Astrocyte of the spinal cord (primary cell): ENCODE data around the gene PXDC1.
"Not testable (repeated sequence)": the region's sequence is repeated elsewhere in the genome, so short reads cannot be mapped to it uniquely, and the experiment has no call there.

Source experiments
- DNase-seq: peaks from one replicate; pipeline ENCODE4 v3.0.0; 2011; ENCODE audit warnings: low read depth, low spot score
- H3K4me3 ChIP-seq: 2 replicates; pipeline ENCODE4 v1.5.1; 2011; ENCODE audit warnings: low read depth, mild to moderate bottlenecking, low read length, moderate library complexity
- in situ Hi-C: cut with HindIII; loops from 2 replicates; pipeline ENCODE4 v1.10.0; 2017; ENCODE audit warnings: low sequenced_read_pairs
- TF ChIP-seq, protein P1 (sequence below): IDR thresholded peaks from 2 replicates; pipeline ENCODE4 v1.5.1; 2012; ENCODE audit warnings: low read depth, mild to moderate bottlenecking, low read length, inconsistent platforms

Gene PXDC1

DNA sequence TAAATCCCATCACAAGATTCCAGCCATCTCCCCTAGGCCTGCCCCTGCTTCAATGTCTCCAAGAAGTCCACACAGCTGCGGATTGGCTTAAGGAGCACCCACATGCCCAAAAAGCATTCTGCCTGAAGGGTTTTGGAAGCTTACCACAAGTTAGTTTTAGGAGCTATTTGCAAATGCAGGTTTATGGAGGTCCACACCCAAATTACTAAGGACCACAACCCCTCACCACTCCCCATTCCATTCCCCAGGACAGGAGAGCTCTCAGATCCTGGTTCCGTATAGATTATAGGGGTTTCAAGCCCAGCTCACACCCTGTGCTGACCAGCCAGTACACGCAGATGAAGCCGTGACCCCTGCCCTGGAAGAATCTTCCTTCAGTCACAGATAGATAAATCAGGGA, 24.3 kb upstream of the PXDC1 start:
- H3K4me3 ChIP-seq, result no peak overlapping the region
- in situ Hi-C loops, result no loop called here
- TF ChIP-seq, protein P1, sequence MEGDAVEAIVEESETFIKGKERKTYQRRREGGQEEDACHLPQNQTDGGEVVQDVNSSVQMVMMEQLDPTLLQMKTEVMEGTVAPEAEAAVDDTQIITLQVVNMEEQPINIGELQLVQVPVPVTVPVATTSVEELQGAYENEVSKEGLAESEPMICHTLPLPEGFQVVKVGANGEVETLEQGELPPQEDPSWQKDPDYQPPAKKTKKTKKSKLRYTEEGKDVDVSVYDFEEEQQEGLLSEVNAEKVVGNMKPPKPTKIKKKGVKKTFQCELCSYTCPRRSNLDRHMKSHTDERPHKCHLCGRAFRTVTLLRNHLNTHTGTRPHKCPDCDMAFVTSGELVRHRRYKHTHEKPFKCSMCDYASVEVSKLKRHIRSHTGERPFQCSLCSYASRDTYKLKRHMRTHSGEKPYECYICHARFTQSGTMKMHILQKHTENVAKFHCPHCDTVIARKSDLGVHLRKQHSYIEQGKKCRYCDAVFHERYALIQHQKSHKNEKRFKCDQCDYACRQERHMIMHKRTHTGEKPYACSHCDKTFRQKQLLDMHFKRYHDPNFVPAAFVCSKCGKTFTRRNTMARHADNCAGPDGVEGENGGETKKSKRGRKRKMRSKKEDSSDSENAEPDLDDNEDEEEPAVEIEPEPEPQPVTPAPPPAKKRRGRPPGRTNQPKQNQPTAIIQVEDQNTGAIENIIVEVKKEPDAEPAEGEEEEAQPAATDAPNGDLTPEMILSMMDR, result no peak
- DNase-seq, result no peak

DNA sequence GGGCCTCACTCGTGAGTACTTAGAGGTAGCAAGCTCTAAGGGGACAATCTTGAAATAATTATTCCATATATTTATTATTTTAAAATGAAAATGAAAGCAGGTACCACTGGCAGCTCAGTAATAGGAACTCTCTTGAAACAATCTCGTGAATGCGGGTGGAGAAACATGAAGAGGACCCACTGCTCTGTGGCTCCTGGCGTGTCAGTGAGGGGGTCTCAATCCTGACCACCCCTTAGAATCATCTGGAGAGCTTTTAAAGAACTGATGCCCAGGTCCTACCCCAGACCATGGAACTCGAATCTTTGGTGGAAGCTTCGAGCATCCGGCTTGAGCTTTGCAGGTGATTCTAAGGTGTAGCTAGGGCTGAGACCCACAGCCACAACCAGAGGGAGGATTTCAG, 23.9 kb upstream of the PXDC1 start:
- TF ChIP-seq, protein P1, result no peak
- DNase-seq, result no peak
- no peak overlapping the region for H3K4me3 ChIP-seq
- in situ Hi-C loops, result no loop called here

DNA sequence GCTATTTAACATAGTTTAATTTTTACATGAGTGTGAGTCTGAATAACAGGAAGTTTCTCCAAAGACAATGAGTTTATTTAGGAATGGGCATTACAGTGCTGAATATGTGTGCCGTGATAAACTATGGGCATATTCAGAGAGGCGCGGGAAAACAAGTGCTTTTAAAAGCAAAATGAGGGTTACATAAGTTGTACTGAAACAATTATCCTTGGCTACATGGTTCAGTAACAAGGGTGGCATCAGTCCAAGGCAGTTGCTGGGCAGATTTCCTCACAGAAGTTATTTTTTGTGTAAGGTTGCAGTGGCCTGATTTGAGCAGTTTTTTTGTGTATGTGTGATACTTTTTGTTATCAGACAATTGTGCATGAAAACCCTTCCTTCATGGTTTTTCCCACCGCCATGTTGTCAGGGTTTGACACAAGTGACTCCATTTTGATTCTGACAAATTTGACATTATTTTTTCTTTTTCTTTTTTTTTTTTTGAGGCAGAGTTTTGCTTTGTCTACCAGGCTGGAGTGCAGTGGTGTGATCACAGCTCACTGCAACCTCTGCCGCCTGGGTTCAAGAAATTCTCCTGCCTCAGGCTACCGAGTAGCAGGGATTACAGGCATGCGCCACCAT, 22.3 kb upstream of the PXDC1 start:
- no peak overlapping the region for H3K4me3 ChIP-seq
- in situ Hi-C loops, result no loop called here
- TF ChIP-seq, protein P1, result no peak
- DNase-seq, result peak; percentile 35

DNA sequence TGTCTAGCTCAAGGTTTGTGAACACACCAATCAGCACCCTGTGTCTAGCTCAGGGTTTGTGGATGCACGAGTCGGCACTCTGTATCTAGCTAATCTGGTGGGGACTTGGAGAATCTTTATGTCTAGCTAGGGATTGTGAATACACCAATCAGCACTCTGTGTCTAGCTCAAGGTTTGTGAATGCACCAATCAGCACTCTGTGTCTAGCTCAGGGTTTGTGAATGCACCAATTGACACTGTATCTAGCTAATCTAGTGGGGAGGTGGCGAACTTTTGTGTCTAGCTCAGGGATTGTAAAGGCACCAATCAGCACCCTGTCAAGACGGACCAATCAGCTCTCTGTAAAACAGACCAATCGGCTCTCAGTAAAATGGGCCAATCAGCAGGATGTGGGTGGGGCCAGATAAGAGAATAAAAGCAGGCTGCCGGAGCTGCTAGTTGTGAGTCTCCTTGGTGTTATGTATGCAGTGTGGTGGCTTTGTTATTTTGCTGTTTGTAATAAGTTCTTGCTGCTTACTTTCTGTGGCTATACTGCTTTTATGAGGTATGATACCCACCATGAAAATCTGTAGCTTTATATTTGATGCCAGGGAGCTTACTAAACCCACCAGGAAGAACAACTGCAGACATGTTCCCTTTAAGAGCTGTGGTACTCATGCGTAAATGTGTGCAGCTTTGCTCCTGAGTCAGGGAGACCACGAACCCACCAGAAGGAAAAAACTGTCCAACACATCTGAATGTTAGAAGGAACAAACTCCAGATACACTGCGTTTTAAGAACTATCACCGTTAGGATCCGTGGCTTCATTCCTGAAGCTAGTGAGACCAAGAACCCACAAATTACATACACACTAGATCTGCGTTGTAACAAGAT, 20.9 kb upstream of the PXDC1 start:
- in situ Hi-C loops, H3K4me3 ChIP-seq, DNase-seq: not testable (repeated sequence)

DNA sequence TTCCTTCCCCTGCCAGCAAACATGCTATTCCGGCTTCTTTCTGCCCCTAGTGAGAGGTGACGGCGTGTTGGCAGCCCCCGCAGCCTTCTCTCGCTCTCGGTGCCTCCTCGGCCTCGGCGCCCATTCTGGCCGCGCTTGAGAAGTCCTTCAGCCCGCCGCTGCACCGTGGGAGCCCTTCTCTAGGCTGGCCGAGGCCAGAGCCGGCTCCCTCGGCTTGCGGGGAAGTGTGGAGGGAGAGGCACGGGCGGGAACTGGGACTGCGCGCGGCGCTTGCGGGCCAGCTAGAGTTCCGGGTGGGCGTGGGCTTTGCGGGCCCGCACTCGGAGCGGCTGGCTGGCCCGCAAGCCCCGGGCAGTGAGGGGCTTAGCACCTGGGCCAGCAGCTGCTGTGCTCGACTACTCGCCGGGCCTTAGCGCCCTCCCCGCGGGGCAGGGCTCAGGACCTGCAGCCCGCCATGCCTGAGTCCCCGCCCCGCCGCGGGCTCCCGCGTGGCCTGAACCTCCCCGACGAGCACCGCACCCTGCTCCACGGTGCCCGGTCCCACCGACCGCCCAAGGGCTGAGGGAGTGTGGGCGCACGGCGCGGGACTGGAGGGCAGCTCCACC, 20.0 kb upstream of the PXDC1 start:
- TF ChIP-seq, protein P1, result no peak
- no peak for DNase-seq
- H3K4me3 ChIP-seq, result no peak overlapping the region
- in situ Hi-C loops, result no loop called here

DNA sequence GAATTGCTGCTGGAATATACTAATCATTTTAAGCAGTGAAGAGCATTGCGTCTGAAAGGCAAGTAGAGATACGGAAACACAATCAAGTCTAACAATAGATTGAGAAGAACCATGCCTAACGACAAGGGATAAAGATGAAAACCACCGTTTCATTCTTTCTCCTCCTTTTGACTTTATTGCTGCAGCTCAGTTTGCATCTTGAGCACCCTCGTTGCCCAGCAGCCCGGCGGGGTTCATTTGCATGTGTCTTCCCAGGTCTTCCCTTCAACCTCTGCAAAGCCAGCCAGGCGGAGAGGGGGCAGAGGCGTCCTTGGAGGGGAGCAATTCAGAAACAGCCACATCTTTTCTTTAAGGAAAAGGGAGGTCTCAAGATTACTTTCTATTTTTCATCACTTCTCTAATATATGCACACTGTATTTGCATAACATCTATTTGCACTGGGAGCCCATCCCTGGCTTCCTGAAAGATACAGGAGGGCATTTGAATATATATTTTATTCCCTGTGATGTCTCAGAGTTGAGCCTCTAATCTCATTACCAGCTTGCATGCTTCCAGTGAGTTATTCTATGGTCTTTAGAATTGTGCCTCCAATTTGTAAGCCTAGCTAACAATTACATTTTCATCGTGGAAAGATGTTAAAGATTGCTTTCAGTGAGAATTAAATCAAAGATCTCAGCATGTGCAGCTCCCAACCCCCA, 18.7 kb upstream of the PXDC1 start:
- in situ Hi-C loops, result no loop called here
- DNase-seq, result no peak
- no peak overlapping the region for H3K4me3 ChIP-seq
- TF ChIP-seq, protein P1, result no peak
